K562 (cell line): ENCODE data around the gene DNASE1L2. TPM values are rescaled to one million over a fixed set of nuclear protein-coding genes. Genes with fewer than 3 reads are reported as not detected.

Experiments
- ARID2 ChIP-seq: fragments of 450-650 bp; IDR thresholded peaks from 2 replicates; pipeline ENCODE4 v1.6.1; 2017; ENCODE audit warnings: antibody characterized with exemption, mild to moderate bottlenecking
- BRD4 ChIP-seq: fragments of 200-600 bp; sonication (generic); IDR thresholded peaks from 2 replicates; pipeline ENCODE4 v1.6.1; 2017; ENCODE audit warnings: inconsistent platforms
- COPS2 ChIP-seq: fragments of 450-650 bp; conservative IDR thresholded peaks from 2 replicates; pipeline ENCODE4 v1.6.1; 2016; ENCODE audit warnings: mild to moderate bottlenecking, moderate library complexity
- EWSR1 ChIP-seq: fragments of 450-650 bp; IDR thresholded peaks from 2 replicates; pipeline ENCODE4 v1.6.1; 2018; ENCODE audit warnings: borderline replicate concordance, mild to moderate bottlenecking, low read depth, moderate library complexity; ENCODE audit not compliant: partially characterized antibody
- EZH2 ChIP-seq: IDR thresholded peaks from 2 replicates; pipeline ENCODE4 v1.6.1; 2012; ENCODE audit warnings: low read depth, mild to moderate bottlenecking, inconsistent platforms, low read length, borderline replicate concordance
- MECOM ChIP-seq: fragments of 250-450 bp; sonication (Bioruptor Pico); IDR thresholded peaks from 2 replicates; pipeline ENCODE4 v1.8.0; 2022; ENCODE audit warnings: inconsistent platforms
- NFYB ChIP-seq: IDR thresholded peaks from 2 replicates; pipeline ENCODE4 v1.6.1; 2011; ENCODE audit warnings: mild to moderate bottlenecking, moderate library complexity; ENCODE audit not compliant: insufficient read length; ENCODE audit errors: extremely low read depth
- NR4A1 ChIP-seq, 2 experiments: fragments of 250-450 bp in 1 of 2; fragments of 450-650 bp in 1 of 2; sonication (Bioruptor Pico) in 1 of 2; IDR thresholded peaks; 2 replicates each; pipeline versions ENCODE4 v1.4.0 to v1.6.1; 2016 to 2020; ENCODE audit warnings: mild to moderate bottlenecking in 2 of 2, missing compliant biosample characterization in 1 of 2, missing genetic modification characterization in 1 of 2, moderate library complexity in 1 of 2
- NRF1 ChIP-seq, 2 experiments: fragments of 450-650 bp; IDR thresholded peaks in 1 of 2; conservative IDR thresholded peaks in 1 of 2; 2 replicates each; pipeline ENCODE4 v1.6.1; 2014; ENCODE audit warnings: mild to moderate bottlenecking in 2 of 2
- RAD21 ChIP-seq, 2 experiments: fragments of 250-450 bp in 1 of 2; fragments of 450-650 bp in 1 of 2; sonication (Bioruptor Pico) in 1 of 2; formaldehyde crosslinking in 1 of 2; IDR thresholded peaks in 1 of 2; conservative IDR thresholded peaks in 1 of 2; 2 replicates each; pipeline versions ENCODE4 v1.4.0 to v1.8.0; 2020 to 2022; ENCODE audit warnings: mild to moderate bottlenecking in 2 of 2, moderate library complexity in 1 of 2
- RB1 ChIP-seq: fragments of 450-650 bp; IDR thresholded peaks from 2 replicates; pipeline ENCODE4 v1.6.1; 2017; ENCODE audit warnings: low read depth, mild to moderate bottlenecking
- SMAD4 ChIP-seq: fragments of 250-450 bp; sonication (Bioruptor Pico); conservative IDR thresholded peaks from 2 replicates; pipeline ENCODE4 v1.8.0; 2021; ENCODE audit warnings: inconsistent platforms, mild to moderate bottlenecking, moderate library complexity
- SP2 ChIP-seq: IDR thresholded peaks from 2 replicates; pipeline ENCODE4 v1.6.1; 2011; ENCODE audit warnings: mild to moderate bottlenecking, low read depth, low read length, moderate library complexity; ENCODE audit not compliant: poor library complexity, severe bottlenecking; ENCODE audit errors: extremely low read depth
- SREBF1 ChIP-seq: fragments of 150-350 bp; IDR thresholded peaks from 2 replicates; pipeline ENCODE4 v1.6.1; 2014; ENCODE audit warnings: antibody characterized with exemption, low read depth, low read length, borderline replicate concordance
- SRF ChIP-seq, 2 experiments: fragments of 250-450, 450-650 bp in 1 of 2; sonication (Bioruptor Pico) in 1 of 2; sonication (generic) in 1 of 2; formaldehyde crosslinking; IDR thresholded peaks; 2 replicates each; pipeline versions ENCODE4 v1.5.0 to v1.5.1; 2020 to 2022; ENCODE audit warnings: mild to moderate bottlenecking in 1 of 2, missing genetic modification reagents in 1 of 2
- TEAD1 ChIP-seq, 2 experiments: fragments of 450-650 bp in 1 of 2; sonication (generic) in 1 of 2; formaldehyde crosslinking; IDR thresholded peaks; 2 replicates each; pipeline versions ENCODE4 v1.4.0 to v1.8.0; 2020 to 2022; ENCODE audit warnings: mild to moderate bottlenecking in 2 of 2, missing genetic modification reagents in 1 of 2
- ZNF197 ChIP-seq: fragments of 200-800 bp; sonication (Bioruptor generic); IDR thresholded peaks from 2 replicates; pipeline ENCODE4 v1.6.1; 2016; ENCODE audit warnings: low read depth, missing genetic modification characterization, missing compliant biosample characterization
- ZNF311 ChIP-seq: fragments of 250-450 bp; sonication (Bioruptor Pico); IDR thresholded peaks from 2 replicates; pipeline ENCODE4 v1.4.0; 2020; ENCODE audit warnings: mild to moderate bottlenecking, moderate library complexity
- ZNF561 ChIP-seq: fragments of 450-650 bp; formaldehyde crosslinking; conservative IDR thresholded peaks from 2 replicates; pipeline ENCODE4 v1.4.0; 2020; ENCODE audit warnings: mild to moderate bottlenecking, moderate library complexity
- polyA plus RNA-seq, 8 experiments: library from polyadenylated mRNA; depleted of rRNA in 4 of 8; stranded (reverse) in 5 of 8; unstranded in 3 of 8; fragments of >200 nt; fragmentation: Nextera tagmentation in 2 of 8; fragmentation: Illumina TruSeq in 1 of 8; extraction: Ambion mirVana in 2 of 8; extraction: Trizol in 1 of 8; gene quantifications; 2 replicates each; pipeline versions ENCODE4 v1.2.1 to v1.2.3, GENCODE V29; 2011 to 2014; ENCODE audit warnings: inconsistent platforms in 1 of 8, missing spikeins in 1 of 8
- total RNA-seq, 7 experiments: library from RNA; depleted of rRNA in 6 of 7; stranded (reverse); fragments of >200 nt in 6 of 7; fragmentation: Illumina TruSeq in 2 of 7; extraction: Trizol in 2 of 7; gene quantifications; 2 replicates each; pipeline versions ENCODE4 v1.2.1 to v1.2.3, GENCODE V29; 2011 to 2021; ENCODE audit warnings: low replicate concordance in 1 of 7
- TF ChIP-seq, protein P1 (sequence below), 3 experiments: fragments of 200-800 bp in 1 of 3; fragments of 250-450 bp in 1 of 3; fragments of 450-650 bp in 1 of 3; sonication (Bioruptor Pico) in 1 of 3; sonication (Bioruptor generic) in 1 of 3; formaldehyde crosslinking in 1 of 3; IDR thresholded peaks; 2 replicates each; pipeline versions ENCODE4 v1.6.1 to v1.8.0; 2016 to 2022; ENCODE audit warnings: mild to moderate bottlenecking in 2 of 3, missing genetic modification characterization in 2 of 3, missing compliant biosample characterization in 1 of 3, moderate library complexity in 1 of 3
- TF ChIP-seq, protein P2 (sequence below): fragments of 250-450 bp; sonication (Bioruptor Pico); IDR thresholded peaks from 2 replicates; pipeline ENCODE4 v1.4.0; 2020; ENCODE audit warnings: mild to moderate bottlenecking
- TF ChIP-seq, protein P3 (sequence below): fragments of 450-650 bp; formaldehyde crosslinking; IDR thresholded peaks from 2 replicates; pipeline ENCODE4 v1.4.0; 2022; ENCODE audit warnings: mild to moderate bottlenecking, moderate library complexity

DNASE1L2 gene
- total and polyA plus RNA-seq, 9 of the 15 experiments (the other 6 are each of a cell fraction or from before 2014, with no cell fraction given): 0.08 to 2.7 (median 1.7) TPM; not detected in 1

DNA sequence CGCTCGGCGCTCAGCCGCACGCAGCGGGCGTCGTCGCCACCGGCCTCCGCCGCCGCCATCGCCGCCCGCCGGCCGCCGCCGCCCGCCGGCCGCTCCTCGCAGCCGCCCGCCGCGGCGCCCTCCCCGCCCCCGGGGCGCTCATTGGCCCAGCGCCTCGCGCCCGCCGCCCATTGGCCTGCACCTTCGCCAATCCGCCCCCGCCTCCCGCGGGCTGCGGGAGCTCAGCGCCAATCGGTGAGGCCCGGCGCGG is 21.6 kb upstream of the DNASE1L2 start, which contains the start of gene PGP (continued):
- peak; percentile 81; the same call in 1 of the 2 replicates for TF ChIP-seq EZH2
- 0 out of 4 replicates have a peak, but pooled peaks of 1 of the 2 experiments have one; percentile 56 for TF ChIP-seq SRF (CRISPR knock-in tag; IDR thresholded peaks at IDR 0.05)
- 0 out of 2 replicates have a peak, but pooled peaks have one; percentile 97 for TF ChIP-seq ZNF197 (CRISPR knock-in tag)
- TF ChIP-seq BRD4: no peak
- TF ChIP-seq ZNF561 (CRISPR knock-in tag): no peak
- TF ChIP-seq NRF1 (conservative IDR thresholded peaks at IDR 0.05 in 1 of 2, IDR thresholded peaks at IDR 0.05 in 1 of 2): no peak
- TF ChIP-seq, protein P1, sequence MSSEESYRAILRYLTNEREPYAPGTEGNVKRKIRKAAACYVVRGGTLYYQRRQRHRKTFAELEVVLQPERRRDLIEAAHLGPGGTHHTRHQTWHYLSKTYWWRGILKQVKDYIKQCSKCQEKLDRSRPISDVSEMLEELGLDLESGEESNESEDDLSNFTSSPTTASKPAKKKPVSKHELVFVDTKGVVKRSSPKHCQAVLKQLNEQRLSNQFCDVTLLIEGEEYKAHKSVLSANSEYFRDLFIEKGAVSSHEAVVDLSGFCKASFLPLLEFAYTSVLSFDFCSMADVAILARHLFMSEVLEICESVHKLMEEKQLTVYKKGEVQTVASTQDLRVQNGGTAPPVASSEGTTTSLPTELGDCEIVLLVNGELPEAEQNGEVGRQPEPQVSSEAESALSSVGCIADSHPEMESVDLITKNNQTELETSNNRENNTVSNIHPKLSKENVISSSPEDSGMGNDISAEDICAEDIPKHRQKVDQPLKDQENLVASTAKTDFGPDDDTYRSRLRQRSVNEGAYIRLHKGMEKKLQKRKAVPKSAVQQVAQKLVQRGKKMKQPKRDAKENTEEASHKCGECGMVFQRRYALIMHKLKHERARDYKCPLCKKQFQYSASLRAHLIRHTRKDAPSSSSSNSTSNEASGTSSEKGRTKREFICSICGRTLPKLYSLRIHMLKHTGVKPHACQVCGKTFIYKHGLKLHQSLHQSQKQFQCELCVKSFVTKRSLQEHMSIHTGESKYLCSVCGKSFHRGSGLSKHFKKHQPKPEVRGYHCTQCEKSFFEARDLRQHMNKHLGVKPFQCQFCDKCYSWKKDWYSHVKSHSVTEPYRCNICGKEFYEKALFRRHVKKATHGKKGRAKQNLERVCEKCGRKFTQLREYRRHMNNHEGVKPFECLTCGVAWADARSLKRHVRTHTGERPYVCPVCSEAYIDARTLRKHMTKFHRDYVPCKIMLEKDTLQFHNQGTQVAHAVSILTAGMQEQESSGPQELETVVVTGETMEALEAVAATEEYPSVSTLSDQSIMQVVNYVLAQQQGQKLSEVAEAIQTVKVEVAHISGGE (CRISPR knock-in tag; IDR thresholded peaks at IDR 0.05): peak in 2 of 3 experiments; percentile 68 to 94; a peak in 4 of 6 replicates
- peak; percentile 75; the same call in 1 of the 2 replicates for TF ChIP-seq MECOM
- TF ChIP-seq ZNF311: peak; percentile 91; the same call in 1 of the 2 replicates
- TF ChIP-seq SP2: peak; percentile 84
- no peak for TF ChIP-seq NR4A1 (CRISPR knock-in tag; IDR thresholded peaks at IDR 0.05)
- TF ChIP-seq NR4A1 (tag; IDR thresholded peaks at IDR 0.05): no peak
- no peak for TF ChIP-seq RB1
- TF ChIP-seq SREBF1: no peak
- TF ChIP-seq SMAD4 (CRISPR knock-in tag): peak; percentile 91; the same call in 1 of the 2 replicates
- TF ChIP-seq ARID2: no peak
- TF ChIP-seq TEAD1 (CRISPR knock-in tag; IDR thresholded peaks at IDR 0.05): no peak; a peak in 1 of 4 replicates
- TF ChIP-seq NFYB: peak; percentile 96
- TF ChIP-seq, protein P2, sequence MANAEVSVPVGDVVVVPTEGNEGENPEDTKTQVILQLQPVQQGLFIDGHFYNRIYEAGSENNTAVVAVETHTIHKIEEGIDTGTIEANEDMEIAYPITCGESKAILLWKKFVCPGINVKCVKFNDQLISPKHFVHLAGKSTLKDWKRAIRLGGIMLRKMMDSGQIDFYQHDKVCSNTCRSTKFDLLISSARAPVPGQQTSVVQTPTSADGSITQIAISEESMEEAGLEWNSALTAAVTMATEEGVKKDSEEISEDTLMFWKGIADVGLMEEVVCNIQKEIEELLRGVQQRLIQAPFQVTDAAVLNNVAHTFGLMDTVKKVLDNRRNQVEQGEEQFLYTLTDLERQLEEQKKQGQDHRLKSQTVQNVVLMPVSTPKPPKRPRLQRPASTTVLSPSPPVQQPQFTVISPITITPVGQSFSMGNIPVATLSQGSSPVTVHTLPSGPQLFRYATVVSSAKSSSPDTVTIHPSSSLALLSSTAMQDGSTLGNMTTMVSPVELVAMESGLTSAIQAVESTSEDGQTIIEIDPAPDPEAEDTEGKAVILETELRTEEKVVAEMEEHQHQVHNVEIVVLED (CRISPR knock-in tag): no peak
- TF ChIP-seq EWSR1: no peak
- TF ChIP-seq RAD21 (CRISPR knock-in tag; conservative IDR thresholded peaks at IDR 0.05 in 1 of 2, IDR thresholded peaks at IDR 0.05 in 1 of 2): no peak
- TF ChIP-seq, protein P3, sequence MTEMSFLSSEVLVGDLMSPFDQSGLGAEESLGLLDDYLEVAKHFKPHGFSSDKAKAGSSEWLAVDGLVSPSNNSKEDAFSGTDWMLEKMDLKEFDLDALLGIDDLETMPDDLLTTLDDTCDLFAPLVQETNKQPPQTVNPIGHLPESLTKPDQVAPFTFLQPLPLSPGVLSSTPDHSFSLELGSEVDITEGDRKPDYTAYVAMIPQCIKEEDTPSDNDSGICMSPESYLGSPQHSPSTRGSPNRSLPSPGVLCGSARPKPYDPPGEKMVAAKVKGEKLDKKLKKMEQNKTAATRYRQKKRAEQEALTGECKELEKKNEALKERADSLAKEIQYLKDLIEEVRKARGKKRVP (CRISPR knock-in tag): no peak
- no peak for TF ChIP-seq COPS2
